Measurements from ENCODE around the gene SLC6A12.
"Not testable (repeated sequence)": the region's sequence is repeated elsewhere in the genome, so short reads cannot be mapped to it uniquely, and the experiment has no call there.

The SLC6A12 gene

DNA sequence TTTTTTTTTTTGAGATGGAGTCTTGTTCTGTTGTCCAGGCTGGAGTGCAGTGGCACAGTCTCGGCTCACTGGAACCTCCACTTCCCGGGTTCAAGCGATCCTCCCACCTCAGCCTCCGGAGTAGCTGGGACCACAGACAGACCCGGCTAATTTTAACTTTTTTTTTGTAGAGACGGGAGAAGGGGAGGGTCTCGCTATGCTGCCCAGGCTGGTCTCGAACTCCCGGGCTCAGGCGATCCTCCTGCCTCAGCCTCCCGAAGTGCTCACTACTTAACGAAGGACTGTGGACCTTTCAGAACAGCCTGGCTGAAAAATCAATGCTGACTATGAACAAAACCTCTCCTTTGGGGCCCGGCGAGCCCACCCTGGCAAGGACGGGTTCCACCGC, 10.9 kb downstream of the SLC6A12 start:
- intact Hi-C loops (cut with DNase I) = no loop called here
- DNase-seq = peak in 2 of 10 donors; percentile 31 to 58

DNA sequence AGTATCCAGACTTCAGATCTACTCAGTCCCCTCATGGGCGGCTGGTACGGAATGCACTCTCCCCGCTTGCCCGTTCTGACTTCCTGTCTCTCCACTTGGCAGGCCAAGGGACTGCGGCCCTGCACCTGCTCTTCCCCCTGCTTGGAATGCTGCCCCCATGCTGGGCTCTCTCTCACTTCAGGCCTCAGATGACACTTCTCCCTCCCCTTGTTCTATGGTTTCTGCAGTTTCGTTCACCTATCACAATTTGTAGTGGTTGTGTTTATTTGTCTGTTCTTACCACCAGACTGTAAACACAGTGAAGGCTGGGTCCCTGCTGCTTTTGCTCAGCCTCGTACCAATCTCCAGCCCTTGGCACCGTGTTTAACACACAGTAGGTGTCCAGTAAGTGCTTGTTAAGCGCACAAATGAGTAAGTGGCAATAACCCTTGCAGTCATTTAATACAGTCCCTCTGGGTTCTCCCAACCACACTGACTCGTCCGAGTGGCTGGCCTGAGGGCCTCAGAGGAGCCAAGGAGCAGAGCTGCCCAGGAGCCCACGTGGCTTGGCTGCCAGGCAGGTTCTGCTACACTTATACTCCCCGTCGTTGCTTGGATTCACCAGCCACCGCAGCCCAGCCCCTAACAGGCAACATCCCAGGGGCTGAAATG, 11.8 kb downstream of the SLC6A12 start:
- intact Hi-C loops (cut with DNase I) = no loop called here
- peak in 3 of 10 donors; percentile 68 to 87 (median 77) for DNase-seq

DNA sequence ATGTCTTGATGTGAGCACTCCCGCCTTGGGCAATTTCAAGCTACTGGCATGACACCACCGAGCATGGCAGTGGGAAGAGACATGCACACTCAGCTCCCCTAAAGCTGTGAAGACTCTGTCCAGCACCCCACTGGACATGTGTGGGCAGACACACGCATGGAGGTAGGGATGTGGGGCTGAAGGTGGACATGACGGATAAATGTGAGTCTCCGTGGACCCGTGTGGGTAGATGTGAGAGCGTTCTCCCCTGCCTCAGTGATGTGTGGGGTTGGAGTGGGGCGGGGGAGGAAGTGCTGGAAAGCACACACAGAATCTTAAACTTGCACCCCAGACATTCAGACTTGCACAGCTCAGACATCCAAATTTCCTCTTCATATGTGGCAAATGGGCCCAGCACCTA, 12.6 kb downstream of the SLC6A12 start:
- peak in 3 of 10 donors; percentile 10 to 72 (median 56) for DNase-seq
- intact Hi-C loops (cut with DNase I) = no loop called here

DNA sequence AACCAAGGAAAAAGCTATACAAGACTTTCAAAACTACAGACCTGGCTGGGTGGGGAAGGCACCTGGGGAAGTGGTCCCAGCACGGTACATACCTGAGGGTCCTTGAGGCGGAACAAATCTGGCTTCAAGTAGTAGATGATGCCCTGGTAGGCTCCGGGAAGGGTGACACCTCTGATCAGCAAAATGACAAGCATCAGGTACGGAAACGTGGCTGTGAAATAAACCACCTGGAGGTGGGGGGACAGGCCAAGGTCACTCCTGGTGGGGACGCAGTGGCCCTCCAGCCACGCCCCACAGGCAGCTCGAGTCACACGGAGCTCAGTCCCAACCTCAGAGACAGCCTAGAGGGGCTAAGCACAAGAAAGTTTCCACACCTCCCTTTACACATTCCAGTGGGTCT, 15.3 kb downstream of the SLC6A12 start:
- intact Hi-C loops (cut with DNase I) = no loop called here
- DNase-seq = peak in 3 of 10 donors; percentile 30 to 63 (median 40)

DNA sequence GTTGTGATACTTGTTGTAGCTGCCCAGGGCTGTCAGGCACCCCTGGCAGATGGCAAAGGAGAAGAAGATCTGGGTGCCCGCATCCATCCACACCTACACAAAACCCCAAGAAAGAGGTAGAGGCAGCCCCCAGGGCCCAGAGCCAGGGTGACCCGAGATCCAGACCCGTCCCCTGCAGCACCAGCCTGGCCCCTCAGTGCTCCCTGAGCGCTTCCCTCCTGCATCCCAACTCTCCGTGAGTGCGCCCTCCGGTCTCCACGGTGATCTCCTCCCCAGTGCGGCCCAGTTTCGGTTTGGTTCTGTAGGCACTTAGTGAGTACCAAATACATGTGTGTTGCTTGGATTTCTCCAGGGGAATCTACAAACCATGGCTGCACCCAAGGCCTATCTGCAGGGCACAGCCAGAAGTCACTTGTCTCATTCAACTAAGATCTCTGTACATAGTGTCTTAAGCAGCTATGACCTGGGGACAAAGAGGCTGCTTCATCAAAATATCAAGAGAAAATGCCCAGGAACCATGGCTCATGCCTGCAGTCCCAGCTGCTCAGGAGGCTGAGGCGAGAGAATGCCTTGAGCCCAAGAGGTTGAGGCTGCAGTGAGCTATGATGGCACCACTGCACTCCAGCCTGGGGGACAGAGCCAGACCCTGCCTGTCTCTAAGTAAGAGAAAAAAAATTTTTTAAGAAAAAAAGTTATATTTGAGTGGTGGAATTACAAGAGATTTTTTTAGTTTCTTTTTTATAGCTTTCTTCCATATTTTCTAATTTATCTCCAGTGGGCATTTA, 15.9 kb downstream of the SLC6A12 start:
- peak in 3 of 10 donors; percentile 70 to 76 (median 75) for DNase-seq
- intact Hi-C loops (cut with DNase I) = no loop called here

DNA sequence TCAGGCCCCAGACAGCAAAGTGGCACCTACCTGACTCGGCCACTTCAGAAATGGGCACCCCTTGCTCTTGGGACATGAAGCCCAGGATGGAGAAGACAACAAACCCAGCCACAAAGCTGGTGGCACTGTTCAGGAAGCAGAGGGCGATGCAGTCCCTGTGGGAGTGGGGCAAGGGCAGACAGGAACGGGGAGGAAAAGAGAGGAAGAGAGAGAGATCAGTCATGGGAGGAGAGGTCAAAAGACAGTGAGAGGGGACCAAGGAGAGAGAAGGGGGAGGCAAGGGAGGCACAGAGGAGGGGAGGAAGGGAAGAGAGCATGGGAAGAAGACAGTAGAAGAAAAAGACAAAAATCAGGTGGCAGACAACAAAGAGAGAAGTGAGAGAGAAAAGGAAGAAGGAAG, 16.6 kb downstream of the SLC6A12 start:
- intact Hi-C loops (cut with DNase I) = no loop called here
- DNase-seq = peak in 3 of 10 donors; percentile 4 to 46 (median 7)

DNA sequence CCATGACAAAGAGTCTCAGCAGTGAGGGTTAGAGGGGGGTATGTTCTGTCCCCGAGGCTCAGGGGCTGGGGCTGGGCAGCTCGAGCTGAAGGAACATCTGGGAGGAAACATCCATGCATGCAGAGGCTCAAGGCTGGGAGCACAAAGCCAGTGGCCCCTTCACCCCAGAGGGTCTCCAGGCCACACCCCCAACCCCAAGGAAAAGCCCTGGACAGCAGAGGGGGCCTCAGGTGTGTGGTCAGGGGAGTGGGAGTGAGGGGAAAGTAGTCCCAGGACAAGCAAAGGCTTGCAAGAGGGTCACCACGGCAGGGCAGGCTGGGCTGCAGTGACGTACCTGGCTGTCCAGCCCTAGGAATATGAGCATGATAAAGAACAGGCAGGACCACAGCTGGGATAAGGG, 17.5 kb downstream of the SLC6A12 start:
- peak in 2 of 10 donors; percentile 37 to 45 for DNase-seq
- intact Hi-C loops (cut with DNase I) = no loop called here

DNA sequence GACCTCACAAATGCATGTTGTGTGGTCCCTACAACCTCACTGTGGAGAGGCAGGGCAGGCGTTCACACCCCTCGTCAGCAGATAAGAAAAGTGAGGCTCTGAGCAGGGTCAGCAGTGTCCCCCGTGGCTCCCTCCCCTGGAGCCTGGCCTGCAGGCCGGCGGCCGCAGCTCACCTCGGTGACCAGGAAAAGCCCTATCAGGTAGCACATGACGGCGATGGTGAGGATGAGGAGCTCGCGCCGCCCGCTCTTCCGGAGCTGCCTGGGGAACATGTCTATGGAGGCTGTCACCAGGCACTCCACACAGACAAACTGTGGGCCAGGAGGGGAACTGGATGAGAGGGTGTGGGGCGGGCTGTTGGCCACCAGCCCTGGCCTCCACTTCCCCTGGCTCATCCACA, 18.0 kb downstream of the SLC6A12 start:
- peak in 3 of 10 donors; percentile 22 to 51 (median 23) for DNase-seq
- intact Hi-C loops (cut with DNase I) = no loop called here

DNA sequence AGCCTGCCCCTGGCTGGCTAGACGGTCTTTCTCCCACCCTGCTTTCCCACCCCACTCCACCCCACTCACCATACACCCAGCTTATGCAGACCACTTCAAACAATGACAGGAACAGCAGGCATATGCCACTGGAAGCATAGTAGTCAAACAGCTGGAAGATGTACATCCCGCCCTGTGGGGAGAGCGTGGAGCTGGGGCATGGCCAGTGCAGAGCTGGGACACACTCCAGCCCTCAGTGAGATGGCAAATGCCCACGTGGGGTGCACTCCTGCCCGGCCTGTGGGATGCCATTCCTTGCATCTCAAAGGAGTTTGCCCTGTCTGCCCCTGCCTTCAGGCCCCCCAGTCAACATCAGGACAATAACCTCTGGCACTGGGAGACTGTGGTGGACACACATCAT, 18.8 kb downstream of the SLC6A12 start:
- peak in 3 of 10 donors; percentile 48 to 86 (median 66) for DNase-seq

DNA sequence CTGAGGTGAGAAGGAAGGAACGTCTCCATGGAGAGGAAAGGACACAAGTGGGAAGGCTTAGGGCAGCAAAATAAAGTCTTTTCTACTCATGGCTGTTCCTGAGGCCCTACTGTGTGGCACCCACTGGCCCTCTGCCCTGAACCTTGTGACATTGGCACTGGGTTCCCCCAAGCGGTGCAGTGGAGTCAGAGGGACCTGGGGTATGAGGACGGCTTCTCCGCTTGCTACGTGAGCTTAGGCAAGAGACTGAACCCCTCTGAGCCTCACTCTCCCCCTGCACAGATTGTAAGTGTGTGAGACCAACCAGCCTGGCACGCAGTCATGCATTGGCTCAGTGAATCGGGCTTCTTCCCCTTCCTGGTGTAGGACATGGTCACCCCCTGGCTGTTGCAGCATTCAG, 19.7 kb downstream of the SLC6A12 start:
- DNase-seq = peak in 3 of 10 donors; percentile 35 to 59 (median 53)
- intact Hi-C loops (cut with DNase I) = no loop called here

More for the DNA sequence above, 18.8 kb downstream of the SLC6A12 start:
- intact Hi-C loops (cut with DNase I) = no loop called here

DNA sequence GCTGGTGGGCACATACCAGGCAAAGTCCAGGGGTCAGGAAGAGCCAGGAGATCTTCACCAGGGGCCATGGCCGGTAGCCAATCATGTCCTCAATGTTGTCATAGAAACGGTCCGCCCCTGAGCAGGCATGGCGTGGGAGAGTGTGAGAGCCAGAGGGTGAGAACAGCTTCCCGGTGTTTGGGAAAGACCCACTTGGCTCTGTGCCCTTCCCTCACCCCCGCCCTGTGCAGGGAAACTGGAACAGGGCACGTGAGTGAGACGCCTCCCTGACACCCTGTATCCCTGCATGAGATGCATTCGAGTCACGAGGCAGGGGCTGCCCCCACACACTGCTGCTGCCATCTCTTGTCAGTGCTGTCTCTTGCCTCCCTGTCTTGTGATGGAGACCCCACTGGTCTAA, 20.7 kb downstream of the SLC6A12 start:
- DNase-seq = peak in 6 of 10 donors; percentile 30 to 85 (median 66)
- intact Hi-C loops (cut with DNase I) = no loop called here

DNA sequence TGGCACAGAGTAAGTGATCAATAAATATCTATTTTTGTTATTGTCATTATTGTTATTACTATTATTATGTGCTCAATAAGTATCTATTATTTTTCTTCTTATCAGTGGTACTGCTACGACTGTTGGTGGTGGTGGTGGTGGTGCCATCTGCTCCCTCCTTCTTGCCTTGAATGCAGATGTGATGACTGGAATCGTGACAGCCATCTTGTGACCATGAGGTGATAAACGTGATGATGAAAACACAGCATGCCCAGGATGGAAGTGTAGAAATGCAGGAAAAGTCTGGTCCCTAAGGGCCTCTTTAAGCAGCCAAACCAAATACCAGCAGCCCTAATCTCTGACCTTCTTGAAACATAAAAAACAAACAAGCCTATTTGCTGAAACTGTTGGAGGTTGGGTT, 22.4 kb downstream of the SLC6A12 start:
- DNase-seq = no peak
- intact Hi-C loops (cut with DNase I) = no loop called here

DNA sequence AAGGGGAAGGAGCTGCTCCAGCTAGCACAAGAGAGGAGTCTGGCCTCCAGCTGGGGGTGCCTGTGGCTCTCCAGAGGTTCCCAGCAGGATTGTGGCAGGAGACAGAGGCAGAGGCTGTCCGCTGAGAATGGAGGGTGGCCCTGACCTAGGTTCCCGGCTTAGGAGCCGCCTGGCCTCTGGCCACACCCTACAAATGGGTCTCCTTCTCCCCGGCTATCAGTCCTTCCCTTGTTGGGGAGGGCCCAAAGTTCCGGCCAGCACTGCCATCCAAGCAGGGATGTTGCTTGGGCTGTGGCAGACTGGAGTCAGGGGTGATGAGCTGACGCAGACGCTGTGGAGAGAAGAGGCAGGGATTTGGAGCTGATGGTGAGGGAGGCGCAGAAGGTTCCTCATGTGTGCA, 23.1 kb downstream of the SLC6A12 start:
- intact Hi-C loops (cut with DNase I) = no loop called here

DNA sequence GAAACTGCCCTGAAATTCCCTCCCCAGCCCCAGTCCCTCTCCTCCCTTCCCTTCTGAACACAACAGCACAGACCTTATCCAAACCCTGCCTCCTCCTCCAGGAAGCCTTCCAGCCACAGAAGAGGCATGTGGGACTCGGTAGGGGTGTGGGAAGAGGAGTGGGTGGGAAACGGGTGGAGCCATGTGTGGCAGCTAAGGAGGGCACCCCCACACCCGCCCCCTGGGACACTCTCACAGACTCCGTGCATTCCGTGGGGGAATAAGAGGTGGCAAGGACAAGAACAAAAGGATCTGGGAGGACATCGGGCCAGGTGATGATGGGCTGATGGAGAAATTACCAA, 24.4 kb downstream of the SLC6A12 start:
- intact Hi-C loops (cut with DNase I) = no loop called here
- DNase-seq = peak in 3 of 10 donors; percentile 9 to 46 (median 22)

More for the DNA sequence above, 23.1 kb downstream of the SLC6A12 start:
- DNase-seq = peak in 3 of 10 donors; percentile 10 to 77 (median 32)

DNA sequence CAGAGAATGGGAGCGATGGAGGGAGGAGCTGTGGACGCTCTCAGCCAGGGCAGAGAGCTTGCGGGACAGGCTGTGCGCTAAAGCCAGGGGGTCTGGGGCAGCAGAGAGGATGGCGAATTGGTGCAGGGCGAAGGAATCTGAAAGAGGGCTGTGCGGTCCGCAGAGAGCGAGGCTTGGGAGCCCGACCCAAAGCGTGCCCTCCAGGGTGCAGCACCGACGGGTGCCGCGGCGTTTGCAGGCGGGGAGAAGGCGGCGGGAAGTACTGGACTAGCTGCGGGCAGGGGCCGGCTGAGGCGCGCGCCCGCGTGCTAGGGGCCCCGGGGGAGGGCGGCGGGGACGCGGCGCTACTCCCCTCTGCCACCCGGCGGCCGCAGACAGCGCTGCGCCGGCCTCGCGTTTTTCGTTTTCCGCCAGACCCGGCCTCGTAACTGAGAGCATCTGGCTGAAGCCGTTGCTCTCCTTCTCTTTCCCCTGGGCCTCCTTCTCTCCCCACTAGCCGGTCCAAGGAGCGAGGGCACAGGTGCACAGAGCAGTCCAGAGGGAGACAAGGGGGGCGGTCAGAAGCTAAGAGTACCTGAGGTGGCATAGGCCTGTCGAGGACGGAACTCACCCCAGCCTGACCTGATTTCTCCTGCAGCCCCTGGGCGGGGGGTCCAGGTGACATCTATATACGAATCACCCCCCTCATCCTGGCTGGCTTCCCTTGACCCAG, 24.9 kb downstream of the SLC6A12 start:
- peak; percentile 50 to 97 (median 74) for DNase-seq
- intact Hi-C loops (cut with DNase I) = no loop called here

DNA sequence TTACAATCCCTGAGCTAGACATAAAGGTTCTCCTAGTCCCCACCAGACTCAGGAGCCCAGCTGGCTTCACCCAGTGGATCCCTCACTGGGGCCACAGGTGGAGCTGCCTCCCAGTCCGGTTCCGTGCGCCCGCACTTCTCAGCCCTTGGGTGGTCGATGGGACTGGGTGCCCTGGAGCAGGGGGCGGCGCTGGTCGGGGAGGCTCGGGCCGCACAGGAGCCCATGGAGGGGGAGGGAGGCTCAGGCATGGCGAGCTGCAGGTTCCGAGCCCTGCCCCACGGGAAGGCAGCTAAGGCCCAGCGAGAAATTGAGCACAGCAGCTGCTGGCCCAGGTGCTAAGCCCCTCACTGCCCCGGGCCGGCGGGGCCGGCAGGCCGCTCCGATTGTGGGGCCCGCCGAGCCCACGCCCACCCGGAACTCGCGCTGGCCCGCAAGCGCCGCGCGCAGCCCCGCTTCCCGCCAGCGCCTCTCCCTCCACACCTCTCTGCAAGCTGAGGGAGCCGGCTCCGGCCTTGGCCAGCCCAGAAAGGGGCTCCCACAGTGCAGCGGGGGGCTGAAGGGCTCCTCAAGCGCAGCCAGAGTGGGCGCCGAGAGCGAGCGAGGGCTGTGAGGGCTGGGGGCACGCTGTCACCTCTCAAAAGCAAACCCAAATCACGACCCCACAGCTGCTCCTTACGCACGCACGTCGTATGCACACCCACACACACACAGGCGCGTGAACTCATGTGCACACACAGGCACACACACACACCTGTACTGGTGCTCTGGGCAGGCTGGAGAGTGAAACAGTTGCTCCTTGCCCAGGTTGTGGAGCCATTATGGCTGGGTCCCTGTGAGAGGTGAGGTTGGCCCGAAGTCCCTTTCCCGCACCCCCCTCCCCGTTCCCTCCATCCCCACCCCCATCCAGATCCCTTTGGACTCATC, 25.7 kb downstream of the SLC6A12 start:
- intact Hi-C loops (cut with DNase I) = not testable (repeated sequence)
- DNase-seq = peak in 4 of 10 donors; percentile 23 to 68 (median 65)

DNA sequence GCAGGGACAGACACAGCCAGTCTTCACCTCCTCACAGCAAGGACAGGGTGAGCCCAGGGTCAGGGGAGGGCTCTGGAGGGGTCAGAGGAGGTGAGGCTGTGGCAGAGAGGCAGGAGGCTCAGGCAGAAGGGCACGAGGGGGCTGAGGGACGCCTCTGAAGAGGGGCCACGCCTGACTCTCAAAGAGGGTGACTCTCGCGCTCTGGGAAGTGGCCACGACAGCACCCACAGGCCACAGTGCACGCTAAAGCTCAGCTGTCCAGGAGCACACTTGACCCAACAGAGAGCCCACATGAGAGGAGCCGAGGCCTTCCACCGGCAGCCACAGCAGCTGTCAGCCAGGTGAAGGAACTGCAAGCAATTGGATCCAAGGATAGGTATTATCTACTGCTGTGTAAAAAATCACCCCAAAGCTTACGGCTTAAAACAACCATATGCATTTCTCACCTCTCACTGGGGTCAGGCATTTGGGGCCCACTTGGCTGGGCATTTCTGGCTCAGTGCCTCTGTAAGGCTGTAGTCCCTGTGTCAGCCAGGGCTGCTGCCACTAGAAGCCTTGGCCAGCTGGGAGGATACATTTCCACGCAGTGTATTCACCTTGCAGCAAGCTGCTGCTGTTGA, 27.8 kb downstream of the SLC6A12 start:
- intact Hi-C loops (cut with DNase I) = no loop called here
- DNase-seq = peak in 4 of 10 donors; percentile 25 to 69 (median 54)

DNA sequence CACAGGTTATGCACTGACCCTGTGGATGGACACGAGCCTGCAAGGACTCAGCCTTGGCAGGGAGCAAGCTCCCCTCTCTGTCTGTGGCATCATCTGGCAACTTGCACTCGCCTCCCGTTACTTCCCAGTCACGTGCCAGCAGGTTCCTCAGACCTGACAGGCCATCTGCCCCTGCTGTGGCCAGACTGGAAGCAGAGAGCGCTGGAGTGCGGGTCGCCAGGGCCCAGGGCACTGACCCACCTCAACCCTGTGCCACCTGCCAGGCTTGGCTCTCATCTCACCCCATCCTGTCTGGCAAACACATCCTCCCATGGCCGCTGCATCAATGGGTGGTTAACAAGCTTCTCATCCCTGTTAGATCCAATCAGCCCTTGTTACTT, 28.4 kb downstream of the SLC6A12 start:
- DNase-seq = peak in 4 of 10 donors; percentile 15 to 73 (median 58)
- intact Hi-C loops (cut with DNase I) = no loop called here

DNA sequence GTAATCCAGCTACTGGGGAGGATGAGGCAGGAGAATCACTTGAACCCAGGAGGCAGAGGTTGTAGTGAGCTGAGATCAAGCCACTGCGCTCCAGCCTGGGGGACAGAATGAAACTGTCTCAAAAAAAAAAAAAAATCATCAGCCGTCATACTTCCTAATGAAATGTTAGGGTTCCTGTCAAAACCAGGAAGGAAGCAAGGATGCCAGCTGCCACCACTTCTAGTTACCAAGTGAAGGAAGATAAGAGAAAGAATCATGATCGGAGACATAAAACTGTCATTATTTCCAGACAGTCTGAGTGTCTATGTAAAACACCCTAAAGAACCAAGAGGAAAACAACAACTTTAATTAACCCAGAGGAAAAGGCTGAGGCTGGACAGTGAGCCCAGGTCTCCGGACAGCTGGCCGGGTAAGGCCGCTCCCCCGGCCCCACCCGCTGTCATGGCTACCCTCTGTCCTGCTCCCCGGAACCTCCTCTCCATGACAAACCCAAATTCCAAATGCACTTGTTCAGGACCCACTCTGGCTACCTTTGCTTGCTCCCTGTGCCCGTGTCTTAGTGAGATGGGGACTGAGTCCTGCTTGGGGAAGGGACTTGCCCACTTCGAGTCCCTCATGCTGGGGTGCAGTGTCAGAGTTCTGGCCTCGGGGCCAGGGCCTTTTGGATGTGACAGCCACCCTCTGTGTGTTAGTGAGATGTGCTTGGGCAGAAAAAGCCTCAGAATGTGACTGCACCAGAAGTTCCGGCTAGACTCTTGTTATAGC, 29.0 kb downstream of the SLC6A12 start:
- DNase-seq = peak in 4 of 10 donors; percentile 9 to 61 (median 48)
- intact Hi-C loops (cut with DNase I) = no loop called here

Measured in posterior cingulate gyrus (tissue), 11 donors.